Endothelial cell (in vitro differentiated cells): ENCODE data around the gene MTCH1. TPM values are rescaled to one million over a fixed set of nuclear protein-coding genes. Genes with fewer than 3 reads are reported as not detected.
A peak's percentile ranks its signal among the peaks of the same experiment; 100 is the strongest.

Source experiments
- DNase-seq: peaks from one replicate; pipeline ENCODE4 v3.0.0; 2021; ENCODE audit warnings: low spot score
- H3K27ac Mint-ChIP-seq: one replicate; pipeline ENCODE4 v1.8.0; 2021; ENCODE audit warnings: mixed read lengths, inconsistent platforms; ENCODE audit not compliant: unreplicated experiment
- H3K27me3 Mint-ChIP-seq: one replicate; pipeline ENCODE4 v1.8.0; 2021; ENCODE audit warnings: mild to moderate bottlenecking, moderate library complexity, mixed read lengths, inconsistent platforms; ENCODE audit not compliant: unreplicated experiment
- H3K36me3 Mint-ChIP-seq: one replicate; pipeline ENCODE4 v1.8.0; 2021; ENCODE audit warnings: mild to moderate bottlenecking, low read depth, mixed read lengths, inconsistent platforms; ENCODE audit not compliant: unreplicated experiment
- H3K4me1 Mint-ChIP-seq: one replicate; pipeline ENCODE4 v1.8.0; 2021; ENCODE audit warnings: mild to moderate bottlenecking, mixed read lengths, inconsistent platforms; ENCODE audit not compliant: unreplicated experiment
- H3K4me3 Mint-ChIP-seq: one replicate; pipeline ENCODE4 v1.8.0; 2021; ENCODE audit warnings: mild to moderate bottlenecking, mixed read lengths, inconsistent platforms; ENCODE audit not compliant: unreplicated experiment
- H3K9me3 Mint-ChIP-seq: one replicate; pipeline ENCODE4 v1.8.0; 2021; ENCODE audit warnings: mixed read lengths, inconsistent platforms; ENCODE audit not compliant: unreplicated experiment
- CTCF ChIP-seq: fragments of 200-600 bp; sonication (generic); IDR thresholded peaks from one replicate; pipeline ENCODE4 v1.5.0; 2021; ENCODE audit warnings: antibody characterized with exemption; ENCODE audit not compliant: unreplicated experiment
- total RNA-seq: library from RNA; stranded (reverse); fragmentation: NEBNext Ultra II Directional; extraction: Animal tissue kit (Norgen Biotek cat#: 25700); gene quantifications from one replicate; pipeline ENCODE4 v1.2.1, GENCODE V29; 2021; ENCODE audit not compliant: unreplicated experiment

MTCH1 gene
- total RNA-seq, 1 donor from 2014 or later, result 304 TPM

GRCh38 chr6:36964908-36965307 lies 21.1 kb downstream of the MTCH1 start:
- Mint-ChIP-seq H3K9me3 (no peaks in the 10 kb centered on the region), H3K4me3 (no peak overlapping the region), H3K4me1 (peaks cover 22% of the 10 kb centered on the region), H3K36me3 (peaks cover 28% of the 10 kb centered on the region), H3K27ac (peak overlapping the region; percentile 78), H3K27me3 (peaks cover 12% of the 10 kb centered on the region)
- no peak for TF ChIP-seq CTCF
- DNase-seq, result no peak

GRCh38 chr6:36964349-36964748 lies 21.6 kb downstream of the MTCH1 start:
- TF ChIP-seq CTCF, result no peak
- Mint-ChIP-seq H3K4me3 (no peak overlapping the region), H3K36me3 (peaks cover 24% of the 10 kb centered on the region), H3K27ac (peak overlapping the region; percentile 78), H3K27me3 (peaks cover 12% of the 10 kb centered on the region), H3K4me1 (peaks cover 23% of the 10 kb centered on the region), H3K9me3 (no peaks in the 10 kb centered on the region)
- DNase-seq, result no peak

- no peak for TF ChIP-seq CTCF
- no peaks in the 10 kb centered on the region for H3K9me3 Mint-ChIP-seq
- peaks cover 12% of the 10 kb centered on the region for H3K27me3 Mint-ChIP-seq
- peak overlapping the region; percentile 97 for H3K27ac Mint-ChIP-seq
- H3K4me1 Mint-ChIP-seq, result peaks cover 23% of the 10 kb centered on the region
- no peak overlapping the region for H3K4me3 Mint-ChIP-seq
- peaks cover 22% of the 10 kb centered on the region for H3K36me3 Mint-ChIP-seq
- no peak for DNase-seq
Measured at GRCh38 chr6:36963451-36964290, 22.3 kb downstream of the MTCH1 start.

- peaks cover 23% of the 10 kb centered on the region for H3K4me1 Mint-ChIP-seq
- H3K27ac Mint-ChIP-seq, result peak overlapping the region; percentile 97
- H3K27me3 Mint-ChIP-seq, result peaks cover 12% of the 10 kb centered on the region
- peaks cover 15% of the 10 kb centered on the region for H3K36me3 Mint-ChIP-seq
- DNase-seq, result peak; percentile 83
- peak overlapping the region; percentile 21 for H3K4me3 Mint-ChIP-seq
- no peak for TF ChIP-seq CTCF
- no peaks in the 10 kb centered on the region for H3K9me3 Mint-ChIP-seq
Measured at GRCh38 chr6:36962874-36963273, 23.1 kb downstream of the MTCH1 start.
